Breast epithelium (tissue), 3 donors: ENCODE measurements around the gene CACNB1.

Experiments
- POLR2AphosphoS5 ChIP-seq, 3 donors: sonication (generic); formaldehyde crosslinking; IDR thresholded peaks; one replicate each; pipeline ENCODE4 v1.6.1; 2017; ENCODE audit warnings: antibody characterized with exemption in 3 of 3
- TF ChIP-seq, protein P1 (sequence below), 3 donors: fragments of 450-650 bp; IDR thresholded peaks; one replicate each; pipeline ENCODE4 v1.5.1; 2016 to 2017; ENCODE audit warnings: antibody characterized with exemption in 3 of 3, mild to moderate bottlenecking in 3 of 3, moderate library complexity in 3 of 3

- TF ChIP-seq, protein P1, sequence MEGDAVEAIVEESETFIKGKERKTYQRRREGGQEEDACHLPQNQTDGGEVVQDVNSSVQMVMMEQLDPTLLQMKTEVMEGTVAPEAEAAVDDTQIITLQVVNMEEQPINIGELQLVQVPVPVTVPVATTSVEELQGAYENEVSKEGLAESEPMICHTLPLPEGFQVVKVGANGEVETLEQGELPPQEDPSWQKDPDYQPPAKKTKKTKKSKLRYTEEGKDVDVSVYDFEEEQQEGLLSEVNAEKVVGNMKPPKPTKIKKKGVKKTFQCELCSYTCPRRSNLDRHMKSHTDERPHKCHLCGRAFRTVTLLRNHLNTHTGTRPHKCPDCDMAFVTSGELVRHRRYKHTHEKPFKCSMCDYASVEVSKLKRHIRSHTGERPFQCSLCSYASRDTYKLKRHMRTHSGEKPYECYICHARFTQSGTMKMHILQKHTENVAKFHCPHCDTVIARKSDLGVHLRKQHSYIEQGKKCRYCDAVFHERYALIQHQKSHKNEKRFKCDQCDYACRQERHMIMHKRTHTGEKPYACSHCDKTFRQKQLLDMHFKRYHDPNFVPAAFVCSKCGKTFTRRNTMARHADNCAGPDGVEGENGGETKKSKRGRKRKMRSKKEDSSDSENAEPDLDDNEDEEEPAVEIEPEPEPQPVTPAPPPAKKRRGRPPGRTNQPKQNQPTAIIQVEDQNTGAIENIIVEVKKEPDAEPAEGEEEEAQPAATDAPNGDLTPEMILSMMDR (IDR thresholded peaks at IDR 0.05): no peak
- no peak for TF ChIP-seq POLR2AphosphoS5 (IDR thresholded peaks at IDR 0.05)
Observed at GRCh38 chr17:39187152-39187830, 10.2 kb downstream of the CACNB1 start.
